Esophagus squamous epithelium (tissue), 4 donors: ENCODE results near the gene RBM12.

Experiments
- POLR2A ChIP-seq, 4 donors: fragments of 450-650 bp; IDR thresholded peaks; one replicate each; pipeline ENCODE4 v1.6.1; 2017; ENCODE audit warnings: antibody characterized with exemption in 4 of 4, mild to moderate bottlenecking in 4 of 4, moderate library complexity in 3 of 4
- TF ChIP-seq, protein P1 (sequence below), 6 experiments: fragments of 450-650 bp in 4 of 6; fragments of 200-600 bp in 2 of 6; sonication (generic) in 2 of 6; IDR thresholded peaks; one replicate each; pipeline ENCODE4 v1.5.1; 2016 to 2019; ENCODE audit warnings: antibody characterized with exemption in 6 of 6, mild to moderate bottlenecking in 4 of 6, moderate library complexity in 4 of 6

DNA sequence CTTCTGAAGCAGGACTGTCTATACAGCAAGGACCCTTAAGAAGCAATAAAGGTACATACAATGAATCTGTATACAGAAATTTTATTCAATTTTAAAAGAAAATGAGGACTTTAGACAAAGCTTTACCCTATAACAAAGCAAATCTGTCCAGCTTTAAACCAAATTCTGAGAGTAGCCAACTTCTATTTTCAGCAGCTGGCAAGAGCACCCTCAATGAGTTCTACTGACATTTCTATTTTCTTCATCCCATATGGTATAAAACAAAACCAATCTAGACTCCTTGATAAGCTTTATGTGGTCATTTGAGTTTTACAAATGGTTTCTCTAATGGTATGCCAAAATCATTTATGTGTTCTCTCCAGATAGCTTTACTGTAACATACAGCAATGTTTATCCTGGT lies 12.7 kb downstream of the RBM12 start:
- no peak for TF ChIP-seq POLR2A (IDR thresholded peaks at IDR 0.05)
- TF ChIP-seq, protein P1, sequence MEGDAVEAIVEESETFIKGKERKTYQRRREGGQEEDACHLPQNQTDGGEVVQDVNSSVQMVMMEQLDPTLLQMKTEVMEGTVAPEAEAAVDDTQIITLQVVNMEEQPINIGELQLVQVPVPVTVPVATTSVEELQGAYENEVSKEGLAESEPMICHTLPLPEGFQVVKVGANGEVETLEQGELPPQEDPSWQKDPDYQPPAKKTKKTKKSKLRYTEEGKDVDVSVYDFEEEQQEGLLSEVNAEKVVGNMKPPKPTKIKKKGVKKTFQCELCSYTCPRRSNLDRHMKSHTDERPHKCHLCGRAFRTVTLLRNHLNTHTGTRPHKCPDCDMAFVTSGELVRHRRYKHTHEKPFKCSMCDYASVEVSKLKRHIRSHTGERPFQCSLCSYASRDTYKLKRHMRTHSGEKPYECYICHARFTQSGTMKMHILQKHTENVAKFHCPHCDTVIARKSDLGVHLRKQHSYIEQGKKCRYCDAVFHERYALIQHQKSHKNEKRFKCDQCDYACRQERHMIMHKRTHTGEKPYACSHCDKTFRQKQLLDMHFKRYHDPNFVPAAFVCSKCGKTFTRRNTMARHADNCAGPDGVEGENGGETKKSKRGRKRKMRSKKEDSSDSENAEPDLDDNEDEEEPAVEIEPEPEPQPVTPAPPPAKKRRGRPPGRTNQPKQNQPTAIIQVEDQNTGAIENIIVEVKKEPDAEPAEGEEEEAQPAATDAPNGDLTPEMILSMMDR (IDR thresholded peaks at IDR 0.05): no peak
